ENCODE data around the gene GRM8.

GRM8 gene

DNA sequence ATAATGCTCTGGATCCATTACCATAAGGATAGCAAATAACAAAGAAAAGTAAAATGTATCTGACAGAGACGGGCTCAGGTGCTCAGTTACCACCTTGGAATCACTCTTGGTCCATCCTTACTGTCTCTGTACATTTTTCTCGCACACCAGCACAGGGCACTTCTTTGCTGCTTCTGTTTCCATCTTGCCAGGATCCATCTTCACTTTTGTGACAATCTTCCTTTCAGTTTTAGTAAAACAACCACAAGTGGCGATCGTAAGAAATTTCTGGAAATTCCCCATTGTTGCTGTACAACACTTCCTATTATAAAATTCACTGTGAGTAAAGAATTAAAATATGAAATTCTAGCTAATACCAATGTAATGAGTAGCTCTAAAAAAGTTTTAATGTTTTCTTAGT lies 695.5 kb downstream of the GRM8 start:
- Histone ChIP-seq H4K20me1 (ENCODE audit: insufficient read depth, low read length) (no peaks in the 10 kb centered on the region), H3K4me2 (ENCODE audit: low read length) (no peak overlapping the region), H3K9me3 (ENCODE audit: low read length) (no peaks in the 10 kb centered on the region), H3K9me2 (ENCODE audit: low read depth, low read length) (0 out of 2 replicates have a peak, but pooled peaks cover 2% of the 10 kb centered on the region), H3K4me3 (ENCODE audit: low read depth, low read length, poor library complexity, severe bottlenecking) (no peak overlapping the region), H3K4me1 (ENCODE audit: insufficient read depth, low read length, severe bottlenecking) (no peaks in the 10 kb centered on the region), H3K27me3 (ENCODE audit: insufficient read depth, low read length) (no peaks in the 10 kb centered on the region), H3F3A (ENCODE audit: insufficient read depth, low read length) (no peaks in the 10 kb centered on the region), H3K9ac (ENCODE audit: low read length) (no peak overlapping the region), H3K27ac (ENCODE audit: low read depth, low read length, poor library complexity, severe bottlenecking) (no peak overlapping the region), H3K79me2 (ENCODE audit: insufficient read depth, low read length) (no peaks in the 10 kb centered on the region), H2AFZ (ENCODE audit: low read length) (no peak overlapping the region), H3K36me3 (ENCODE audit: insufficient read depth, low read length) (no peaks in the 10 kb centered on the region)
- TF ChIP-seq CTCF (IDR thresholded peaks at IDR 0.05; ENCODE audit: low read length) (no peak), EZH2 (IDR thresholded peaks at IDR 0.05; ENCODE audit: borderline replicate concordance, low read length) (no peak)

- TF ChIP-seq CTCF (IDR thresholded peaks at IDR 0.05; ENCODE audit: low read length) = no peak
- no peak for TF ChIP-seq EZH2 (IDR thresholded peaks at IDR 0.05; ENCODE audit: borderline replicate concordance, low read length)
- Histone ChIP-seq H4K20me1 (ENCODE audit: insufficient read depth, low read length) (no peaks in the 10 kb centered on the region), H3K4me1 (ENCODE audit: insufficient read depth, low read length, severe bottlenecking) (no peaks in the 10 kb centered on the region), H3K9me2 (ENCODE audit: low read depth, low read length) (no peaks in the 10 kb centered on the region), H3K4me3 (ENCODE audit: low read depth, low read length, poor library complexity, severe bottlenecking) (no peak overlapping the region), H2AFZ (ENCODE audit: low read length) (no peak overlapping the region), H3K79me2 (ENCODE audit: insufficient read depth, low read length) (no peaks in the 10 kb centered on the region), H3K9me3 (ENCODE audit: low read length) (no peaks in the 10 kb centered on the region), H3K4me2 (ENCODE audit: low read length) (no peak overlapping the region), H3K27me3 (ENCODE audit: insufficient read depth, low read length) (no peaks in the 10 kb centered on the region), H3K36me3 (ENCODE audit: insufficient read depth, low read length) (no peaks in the 10 kb centered on the region), H3K9ac (ENCODE audit: low read length) (no peak overlapping the region), H3F3A (ENCODE audit: insufficient read depth, low read length) (no peaks in the 10 kb centered on the region), H3K27ac (ENCODE audit: low read depth, low read length, poor library complexity, severe bottlenecking) (no peak overlapping the region)
These were observed 711.3 kb downstream of the GRM8 start for GRCh38 chr7:126541406-126541805.

GRCh38 chr7:126535176-126535575 lies 717.6 kb downstream of the GRM8 start:
- TF ChIP-seq EZH2 (IDR thresholded peaks at IDR 0.05; ENCODE audit: borderline replicate concordance, low read length) (no peak), CTCF (IDR thresholded peaks at IDR 0.05; ENCODE audit: low read length) (no peak)
- Histone ChIP-seq H3F3A (ENCODE audit: insufficient read depth, low read length) (no peaks in the 10 kb centered on the region), H3K4me2 (ENCODE audit: low read length) (no peak overlapping the region), H3K79me2 (ENCODE audit: insufficient read depth, low read length) (no peaks in the 10 kb centered on the region), H3K36me3 (ENCODE audit: insufficient read depth, low read length) (no peaks in the 10 kb centered on the region), H3K27me3 (ENCODE audit: insufficient read depth, low read length) (no peaks in the 10 kb centered on the region), H3K4me1 (ENCODE audit: insufficient read depth, low read length, severe bottlenecking) (no peaks in the 10 kb centered on the region), H2AFZ (ENCODE audit: low read length) (no peak overlapping the region), H3K9me2 (ENCODE audit: low read depth, low read length) (no peaks in the 10 kb centered on the region), H3K4me3 (ENCODE audit: low read depth, low read length, poor library complexity, severe bottlenecking) (no peak overlapping the region), H4K20me1 (ENCODE audit: insufficient read depth, low read length) (no peaks in the 10 kb centered on the region), H3K9me3 (ENCODE audit: low read length) (no peaks in the 10 kb centered on the region), H3K9ac (ENCODE audit: low read length) (no peak overlapping the region), H3K27ac (ENCODE audit: low read depth, low read length, poor library complexity, severe bottlenecking) (no peak overlapping the region)
